SHP77 (cell line): ENCODE data around the gene HAGH.

Source experiments
- DNase-seq, 2 experiments: peaks; one replicate each; lab custom pipeline; 2025; lab: John Stamatoyannopoulos, UW

Gene HAGH

GRCh38 chr16:1831186-1832075, 4.8 kb upstream of the HAGH start:
- DNase-seq = no peak

- no peak for DNase-seq
These were observed 3.6 kb upstream of the HAGH start for GRCh38 chr16:1830213-1830612.

GRCh38 chr16:1828645-1829410, 2.2 kb upstream of the HAGH start:
- DNase-seq = no peak

- peak; percentile 27 to 58 for DNase-seq
These were observed 548 bp downstream of the HAGH start for GRCh38 chr16:1825864-1826690.

- DNase-seq = no peak
These were observed 1.2 kb downstream of the HAGH start for GRCh38 chr16:1825381-1825863.

GRCh38 chr16:1823821-1824220, 2.8 kb downstream of the HAGH start:
- DNase-seq = peak in 1 of 2 experiments; percentile 4

GRCh38 chr16:1822801-1823200, 3.8 kb downstream of the HAGH start:
- no peak for DNase-seq

GRCh38 chr16:1821861-1822611, 4.6 kb downstream of the HAGH start:
- DNase-seq = no peak

- DNase-seq = no peak
These were observed 5.7 kb downstream of the HAGH start for GRCh38 chr16:1820946-1821290.

- DNase-seq = no peak
These were observed 6.3 kb downstream of the HAGH start for GRCh38 chr16:1820096-1820945.

GRCh38 chr16:1819611-1820010, 7.0 kb downstream of the HAGH start:
- no peak for DNase-seq

GRCh38 chr16:1818873-1819525, 7.6 kb downstream of the HAGH start:
- DNase-seq = no peak

- DNase-seq = no peak
These were observed 8.3 kb downstream of the HAGH start for GRCh38 chr16:1818204-1818872.

GRCh38 chr16:1817716-1818115, 8.9 kb downstream of the HAGH start:
- DNase-seq = no peak

GRCh38 chr16:1817276-1817589, 9.4 kb downstream of the HAGH start:
- no peak for DNase-seq

GRCh38 chr16:1816396-1817275, 10.0 kb downstream of the HAGH start:
- no peak for DNase-seq

GRCh38 chr16:1815461-1815860, 11.2 kb downstream of the HAGH start:
- DNase-seq = no peak

GRCh38 chr16:1812732-1813163, 13.9 kb downstream of the HAGH start:
- DNase-seq = peak; percentile 64 to 68

- DNase-seq = no peak
These were observed 16.1 kb downstream of the HAGH start for GRCh38 chr16:1810536-1810935.
